IMR-90 (cell line): ENCODE results near the gene TRIM4. TPM values are rescaled to one million over a fixed set of nuclear protein-coding genes. Genes with fewer than 3 reads are reported as not detected.

Source experiments
- ATAC-seq: fragments of 200-7000 bp; cut with Tn5 transposase; 2 replicates; pipeline ENCODE4 v1.9.1; 2020; ENCODE audit warnings: low read depth, mild to moderate bottlenecking, moderate library complexity
- Bru-seq: library from RNA; stranded (reverse); fragments of 400-500 nt; gene quantifications from one replicate; lab custom pipeline; 2021; lab: Mats Ljungman, UMichigan
- BruChase-seq, 2 experiments: library from RNA; stranded (reverse); fragments of 400-500 nt; gene quantifications; one replicate each; lab custom pipeline; 2021; lab: Mats Ljungman, UMichigan
- BruUV-seq: library from RNA; stranded (reverse); fragments of 400-500 nt; replicated peaks from 2 replicates; lab custom pipeline; 2021; lab: Mats Ljungman, UMichigan
- CTCF ChIA-PET: fragments of 300-600 bp; formaldehyde crosslinking; extraction: SDS; loops from one replicate; lab custom pipeline; 2021; ENCODE audit warnings: antibody characterized with exemption; lab: Yijun Ruan, JAX
- POLR2A ChIA-PET: fragments of 300-600 bp; sonication (Branson Sonifier 250); formaldehyde crosslinking; loops from one replicate; lab custom pipeline; 2022; ENCODE audit warnings: antibody characterized with exemption; ENCODE audit not compliant: unreplicated experiment; lab: Charles Lee
- DNase-seq: peaks from one replicate; pipeline ENCODE4 v3.0.0; 2013
- H2AFZ ChIP-seq: replicated peaks from 2 replicates; pipeline ENCODE3; 2013; ENCODE audit warnings: low read length, mild to moderate bottlenecking; ENCODE audit not compliant: poor library complexity
- H2AK5ac ChIP-seq: 2 replicates; pipeline ENCODE4 v1.6.1; 2013; ENCODE audit warnings: low read depth, low read length, inconsistent platforms
- H2AK9ac ChIP-seq: replicated peaks from 2 replicates; pipeline ENCODE3; 2013; ENCODE audit warnings: mild to moderate bottlenecking, low read depth, low read length, moderate library complexity; ENCODE audit not compliant: poor library complexity
- H2BK120ac ChIP-seq: 2 replicates; pipeline ENCODE4 v1.6.1; 2013; ENCODE audit warnings: low read depth, low read length, inconsistent platforms
- H2BK15ac ChIP-seq: 3 replicates; pipeline ENCODE4 v1.6.1; 2013; ENCODE audit warnings: low read depth, low read length, inconsistent platforms
- H2BK20ac ChIP-seq: 2 replicates; pipeline ENCODE4 v1.6.1; 2013; ENCODE audit warnings: low read depth, mild to moderate bottlenecking, inconsistent platforms, low read length, moderate library complexity
- H2BK5ac ChIP-seq: 2 replicates; pipeline ENCODE4 v1.6.1; 2013; ENCODE audit warnings: mild to moderate bottlenecking, low read depth, low read length, inconsistent platforms; ENCODE audit not compliant: poor library complexity, severe bottlenecking
- H3K14ac ChIP-seq: replicated peaks from 2 replicates; pipeline ENCODE4 v1.6.1; 2013; ENCODE audit warnings: low read depth, low read length, inconsistent platforms
- H3K18ac ChIP-seq: 2 replicates; pipeline ENCODE4 v1.6.1; 2013; ENCODE audit warnings: low read depth, low read length, control low read depth
- H3K23ac ChIP-seq: 2 replicates; pipeline ENCODE4 v1.6.1; 2013; ENCODE audit warnings: low read depth, low read length, inconsistent platforms
- H3K27ac ChIP-seq: 2 replicates; pipeline ENCODE4 v1.5.1; 2013; ENCODE audit warnings: mild to moderate bottlenecking, control low read depth, low read length; ENCODE audit not compliant: insufficient read depth
- H3K27me3 ChIP-seq: 2 replicates; pipeline ENCODE4 v1.6.1; 2013; ENCODE audit warnings: low read length; ENCODE audit not compliant: control insufficient read depth, insufficient read depth
- H3K36me3 ChIP-seq: 2 replicates; pipeline ENCODE4 v1.6.1; 2013; ENCODE audit warnings: low read length, mixed read lengths; ENCODE audit not compliant: control insufficient read depth, insufficient read depth
- H3K4ac ChIP-seq: 2 replicates; pipeline ENCODE4 v1.6.1; 2013; ENCODE audit warnings: low read depth, low read length, inconsistent platforms
- H3K4me1 ChIP-seq: 2 replicates; pipeline ENCODE4 v1.6.1; 2013; ENCODE audit warnings: low read length, mixed read lengths; ENCODE audit not compliant: control insufficient read depth, insufficient read depth
- H3K4me2 ChIP-seq: 2 replicates; pipeline ENCODE4 v1.6.1; 2013; ENCODE audit warnings: low read depth, mild to moderate bottlenecking, control low read depth, low read length, moderate library complexity
- H3K4me3 ChIP-seq: 2 replicates; pipeline ENCODE4 v1.5.1; 2013; ENCODE audit warnings: low read depth, mild to moderate bottlenecking, control low read depth, low read length, moderate library complexity; ENCODE audit not compliant: insufficient read depth
- H3K56ac ChIP-seq: 2 replicates; pipeline ENCODE4 v1.6.1; 2013; ENCODE audit warnings: low read length, inconsistent platforms; ENCODE audit not compliant: insufficient read depth; ENCODE audit errors: extremely low read depth
- H3K79me1 ChIP-seq, 2 experiments: 2 replicates each; pipeline ENCODE4 v1.6.1; 2013; ENCODE audit warnings: low read length in 2 of 2, inconsistent platforms in 1 of 2, low read depth in 1 of 2
- H3K9ac ChIP-seq: 2 replicates; pipeline ENCODE4 v1.6.1; 2013; ENCODE audit warnings: low read depth, low read length, control low read depth
- H3K9me1 ChIP-seq: 2 replicates; pipeline ENCODE4 v1.6.1; 2013; ENCODE audit warnings: low read length, inconsistent platforms; ENCODE audit not compliant: insufficient read depth
- H3K9me3 ChIP-seq: 2 replicates; pipeline ENCODE4 v1.6.1; 2013; ENCODE audit warnings: low read length; ENCODE audit not compliant: control insufficient read depth, insufficient read depth
- H4K20me1 ChIP-seq: 2 replicates; pipeline ENCODE4 v1.6.1; 2013; ENCODE audit warnings: low read length, inconsistent platforms; ENCODE audit not compliant: insufficient read depth
- H4K5ac ChIP-seq: 2 replicates; pipeline ENCODE4 v1.6.1; 2013; ENCODE audit warnings: mild to moderate bottlenecking, low read depth, low read length, control low read depth
- H4K8ac ChIP-seq, 2 experiments: 2 replicates each; pipeline ENCODE4 v1.6.1; 2013; ENCODE audit warnings: low read depth in 2 of 2, low read length in 2 of 2, control low read depth in 1 of 2, inconsistent platforms in 1 of 2
- H4K91ac ChIP-seq: 2 replicates; pipeline ENCODE4 v1.6.1; 2013; ENCODE audit warnings: low read depth, low read length, inconsistent platforms; ENCODE audit not compliant: insufficient read depth
- CEBPB ChIP-seq: IDR thresholded peaks from 2 replicates; pipeline ENCODE4 v1.6.1; 2012; ENCODE audit warnings: low read depth, low read length, improper control_type of control experiment
- FOS ChIP-seq: fragments of 150-350 bp; IDR thresholded peaks from 2 replicates; pipeline ENCODE4 v1.6.1; 2016; ENCODE audit warnings: low read depth, low read length
- MAZ ChIP-seq: IDR thresholded peaks from 2 replicates; pipeline ENCODE4 v1.6.1; 2012; ENCODE audit warnings: low read depth, mild to moderate bottlenecking, low read length, improper control_type of control experiment, moderate library complexity, borderline replicate concordance
- MXI1 ChIP-seq: IDR thresholded peaks from 2 replicates; pipeline ENCODE4 v1.6.1; 2012; ENCODE audit warnings: low read depth, mild to moderate bottlenecking, low read length, moderate library complexity, borderline replicate concordance
- POLR2A ChIP-seq: IDR thresholded peaks from 2 replicates; pipeline ENCODE4 v1.6.1; 2012; ENCODE audit warnings: mild to moderate bottlenecking, low read depth, low read length
- RCOR1 ChIP-seq: IDR thresholded peaks from 2 replicates; pipeline ENCODE4 v1.6.1; 2012; ENCODE audit warnings: mild to moderate bottlenecking, low read length, improper control_type of control experiment; ENCODE audit not compliant: insufficient replicate concordance
- SMC3 ChIP-seq: fragments of 150-350 bp; IDR thresholded peaks from 2 replicates; pipeline ENCODE4 v1.6.1; 2016; ENCODE audit warnings: low read depth, mild to moderate bottlenecking, antibody characterized with exemption, low read length, moderate library complexity
- WGBS, 2 experiments: methylation state at CpG; one replicate each; pipeline versions ENCODE4 v1.1.5 to v1.1.7; 2013; ENCODE audit warnings: missing lambda C conversion rate in 2 of 2; ENCODE audit not compliant: insufficient read length in 1 of 2; ENCODE audit errors: extremely low coverage in 2 of 2; 5-methylcytosine and 5-hydroxymethylcytosine counted together
- dilution Hi-C: fragments of 300-500 bp; cut with HindIII; formaldehyde crosslinking; loops from one replicate; pipeline ENCODE4 v1.14.3; 2018; ENCODE audit warnings: low sequenced_read_pairs; ENCODE audit not compliant: unreplicated experiment
- in situ Hi-C: fragments of 300-500 bp; cut with MboI; formaldehyde crosslinking; loops from 3 replicates; pipeline ENCODE4 v1.14.3; 2019; ENCODE audit warnings: low sequenced_read_pairs, inconsistent platforms, mixed read lengths
- intact Hi-C: fragments of 100-400 bp; cut with micrococcal nuclease; formaldehyde crosslinking; loops from 2 replicates; pipeline ENCODE4 v1.10.0; 2022
- long read RNA-seq: library from polyadenylated mRNA; unstranded; transcript quantifications from one replicate; pipeline ENCODE4 v2.0.0, GENCODE V29; 2021; ENCODE audit not compliant: unreplicated experiment
- polyA plus RNA-seq, 3 experiments: library from polyadenylated mRNA; depleted of rRNA; stranded (reverse); fragments of >200 nt; gene quantifications; 2 replicates each; pipeline ENCODE4 v1.2.3, GENCODE V29; 2012; ENCODE audit warnings: low replicate concordance in 1 of 3
- total RNA-seq: library from RNA; depleted of rRNA; stranded (reverse); fragments of >200 nt; gene quantifications from 2 replicates; pipeline ENCODE4 v1.2.3, GENCODE V29; 2012; rRNA removed
- TF ChIP-seq, protein P1 (sequence below): conservative IDR thresholded peaks from 2 replicates; pipeline ENCODE4 v1.5.1; 2012; ENCODE audit warnings: mild to moderate bottlenecking, low read depth, low read length, improper control_type of control experiment
- TF ChIP-seq, protein P2 (sequence below): fragments of 150-350 bp; IDR thresholded peaks from 2 replicates; pipeline ENCODE4 v1.6.1; 2016; ENCODE audit warnings: low read depth, mild to moderate bottlenecking, low read length, moderate library complexity, borderline replicate concordance

The TRIM4 gene, protein sequence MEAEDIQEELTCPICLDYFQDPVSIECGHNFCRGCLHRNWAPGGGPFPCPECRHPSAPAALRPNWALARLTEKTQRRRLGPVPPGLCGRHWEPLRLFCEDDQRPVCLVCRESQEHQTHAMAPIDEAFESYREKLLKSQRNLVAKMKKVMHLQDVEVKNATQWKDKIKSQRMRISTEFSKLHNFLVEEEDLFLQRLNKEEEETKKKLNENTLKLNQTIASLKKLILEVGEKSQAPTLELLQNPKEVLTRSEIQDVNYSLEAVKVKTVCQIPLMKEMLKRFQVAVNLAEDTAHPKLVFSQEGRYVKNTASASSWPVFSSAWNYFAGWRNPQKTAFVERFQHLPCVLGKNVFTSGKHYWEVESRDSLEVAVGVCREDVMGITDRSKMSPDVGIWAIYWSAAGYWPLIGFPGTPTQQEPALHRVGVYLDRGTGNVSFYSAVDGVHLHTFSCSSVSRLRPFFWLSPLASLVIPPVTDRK
- total RNA-seq (10.6 and 15.3 TPM in 2 replicates), polyA plus RNA-seq (2012; rRNA removed) (11.5 and 13.4 TPM in 2 replicates), Bru-seq, nascent RNA (percentile 89 among the genes with signal in this experiment), BruChase-seq, experiment 1, labeled RNA remaining after a 6-hour chase (percentile 88 among the genes with signal in this experiment), BruChase-seq, experiment 2, labeled RNA remaining after a 2-hour chase (percentile 89 among the genes with signal in this experiment)
- 5.4 and 6.7 TPM in 2 replicates for polyA plus RNA-seq (2012; cell fraction: cytosol; rRNA removed)
- 5.9 and 12.6 TPM in 2 replicates for polyA plus RNA-seq (2012; cell fraction: nucleus; rRNA removed; ENCODE audit: low replicate concordance)
- long read RNA-seq, transcript TRIM4-201 (6 exons, 3,374 nt) = major isoform, 52 of 64 reads
- long read RNA-seq, partial matches to known transcripts = 2 of 64 reads
- long read RNA-seq, other reads (novel, unspliced or antisense) = 10 of 64 reads

DNA sequence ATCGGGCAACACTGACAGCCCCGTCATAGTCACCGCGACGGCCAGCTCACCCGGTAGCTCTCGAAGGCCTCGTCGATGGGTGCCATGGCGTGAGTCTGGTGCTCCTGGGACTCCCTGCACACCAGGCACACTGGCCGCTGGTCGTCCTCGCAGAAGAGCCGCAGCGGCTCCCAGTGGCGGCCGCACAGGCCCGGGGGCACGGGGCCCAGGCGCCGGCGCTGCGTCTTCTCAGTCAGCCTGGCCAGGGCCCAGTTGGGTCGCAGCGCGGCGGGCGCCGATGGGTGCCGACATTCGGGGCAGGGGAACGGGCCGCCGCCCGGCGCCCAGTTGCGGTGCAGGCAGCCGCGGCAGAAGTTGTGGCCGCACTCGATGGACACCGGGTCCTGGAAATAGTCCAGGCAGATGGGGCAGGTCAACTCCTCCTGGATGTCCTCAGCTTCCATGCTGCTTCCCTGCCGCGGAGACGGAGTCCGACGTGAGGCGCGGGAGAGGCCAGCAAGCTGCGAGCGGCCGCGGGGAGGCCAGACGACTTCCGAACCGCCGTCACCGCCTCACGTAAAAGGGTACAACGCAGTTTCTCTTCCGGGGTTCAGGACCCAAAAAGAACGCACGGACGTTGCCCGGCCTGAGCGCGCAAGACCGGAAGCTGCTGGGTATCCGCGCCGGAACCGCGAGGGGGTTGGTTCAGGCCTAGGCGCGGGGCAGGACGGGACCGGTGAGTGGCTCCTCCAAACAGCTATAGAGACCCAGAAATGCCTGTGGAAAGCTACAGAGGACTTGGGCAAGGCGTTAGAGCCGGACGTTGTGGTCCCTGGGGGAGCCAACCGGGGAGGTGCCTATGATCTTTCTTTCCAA is at the start of gene TRIM4:
TRIM4 (minus strand) TSS at position 572 of the 855 bp plus-strand sequence; CDS start at position 443, 129 bp downstream.
- peak within 1 kb of the TSS; percentile 99 for H3K9ac ChIP-seq
- peak within 1 kb of the TSS; percentile 98 for H3K14ac ChIP-seq
- dilution Hi-C loops = no loop called here
- intact Hi-C loops = loop anchor here (5.0 kb wide), 1 partner anchor 362 kb away; the partner anchor contains the start of gene ZNF655
- H2AK5ac ChIP-seq = peak within 1 kb of the TSS; percentile 78
- TSS peak; percentile 88 for BruUV-seq
- DNase-seq (peak; percentile 91), ATAC-seq (peak; percentile 98)
- H2AK9ac ChIP-seq = peak within 1 kb of the TSS; percentile 74
- H3K36me3 ChIP-seq = peaks cover 14% of the 10 kb centered on the region
- peak within 1 kb of the TSS; percentile 86 for H3K56ac ChIP-seq
- peak within 1 kb of the TSS; percentile 89 for H3K4me2 ChIP-seq
- peak within 1 kb of the TSS; percentile 95 for H3K27ac ChIP-seq
- in situ Hi-C loops = loop anchor here (10.0 kb wide), 1 partner anchor 136 kb away; no protein-coding TSS in a partner anchor
- H4K8ac ChIP-seq = peak within 1 kb of the TSS; percentile 97 to 99
- peaks cover 4% of the 10 kb centered on the region; the same call in 1 of the 2 replicates for H3K9me1 ChIP-seq
- no peaks in the 10 kb centered on the region for H3K27me3 ChIP-seq
- peak within 1 kb of the TSS; percentile 96 for H2AFZ ChIP-seq
- H2BK120ac ChIP-seq = peak within 1 kb of the TSS; percentile 26
- H4K91ac ChIP-seq = peak within 1 kb of the TSS; percentile 83
- H4K20me1 ChIP-seq = peaks cover 30% of the 10 kb centered on the region
- CTCF ChIA-PET = interaction anchor here (1.4 kb wide), 1 partner anchor 10 kb away, joined by 3 read pairs; no protein-coding TSS in a partner anchor
- POLR2A ChIA-PET = interaction anchor here (0.6 kb wide), 1 partner anchor 67 kb away, joined by 8 read pairs; no protein-coding TSS in a partner anchor
- TF ChIP-seq RCOR1 (peak; percentile 29), FOS (no peak), CEBPB (no peak), MAZ (peak; percentile 45; the same call in 1 of the 2 replicates), MXI1 (peak; percentile 42; the same call in 1 of the 2 replicates), POLR2A (peak; percentile 84), SMC3 (no peak)
- TF ChIP-seq, protein P1, sequence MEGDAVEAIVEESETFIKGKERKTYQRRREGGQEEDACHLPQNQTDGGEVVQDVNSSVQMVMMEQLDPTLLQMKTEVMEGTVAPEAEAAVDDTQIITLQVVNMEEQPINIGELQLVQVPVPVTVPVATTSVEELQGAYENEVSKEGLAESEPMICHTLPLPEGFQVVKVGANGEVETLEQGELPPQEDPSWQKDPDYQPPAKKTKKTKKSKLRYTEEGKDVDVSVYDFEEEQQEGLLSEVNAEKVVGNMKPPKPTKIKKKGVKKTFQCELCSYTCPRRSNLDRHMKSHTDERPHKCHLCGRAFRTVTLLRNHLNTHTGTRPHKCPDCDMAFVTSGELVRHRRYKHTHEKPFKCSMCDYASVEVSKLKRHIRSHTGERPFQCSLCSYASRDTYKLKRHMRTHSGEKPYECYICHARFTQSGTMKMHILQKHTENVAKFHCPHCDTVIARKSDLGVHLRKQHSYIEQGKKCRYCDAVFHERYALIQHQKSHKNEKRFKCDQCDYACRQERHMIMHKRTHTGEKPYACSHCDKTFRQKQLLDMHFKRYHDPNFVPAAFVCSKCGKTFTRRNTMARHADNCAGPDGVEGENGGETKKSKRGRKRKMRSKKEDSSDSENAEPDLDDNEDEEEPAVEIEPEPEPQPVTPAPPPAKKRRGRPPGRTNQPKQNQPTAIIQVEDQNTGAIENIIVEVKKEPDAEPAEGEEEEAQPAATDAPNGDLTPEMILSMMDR = peak; percentile 29; the same call in 1 of the 2 replicates
- TF ChIP-seq, protein P2, sequence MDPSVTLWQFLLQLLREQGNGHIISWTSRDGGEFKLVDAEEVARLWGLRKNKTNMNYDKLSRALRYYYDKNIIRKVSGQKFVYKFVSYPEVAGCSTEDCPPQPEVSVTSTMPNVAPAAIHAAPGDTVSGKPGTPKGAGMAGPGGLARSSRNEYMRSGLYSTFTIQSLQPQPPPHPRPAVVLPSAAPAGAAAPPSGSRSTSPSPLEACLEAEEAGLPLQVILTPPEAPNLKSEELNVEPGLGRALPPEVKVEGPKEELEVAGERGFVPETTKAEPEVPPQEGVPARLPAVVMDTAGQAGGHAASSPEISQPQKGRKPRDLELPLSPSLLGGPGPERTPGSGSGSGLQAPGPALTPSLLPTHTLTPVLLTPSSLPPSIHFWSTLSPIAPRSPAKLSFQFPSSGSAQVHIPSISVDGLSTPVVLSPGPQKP = no peak
- H2BK5ac ChIP-seq = peak within 1 kb of the TSS; percentile 84
- H3K18ac ChIP-seq = peak within 1 kb of the TSS; percentile 77
- peaks cover 6% of the 10 kb centered on the region for H3K4me1 ChIP-seq
- no peaks in the 10 kb centered on the region for H3K9me3 ChIP-seq
- H3K4ac ChIP-seq = peak within 1 kb of the TSS; percentile 97
- H4K5ac ChIP-seq = peak within 1 kb of the TSS; percentile 99
- H2BK15ac ChIP-seq = no peak within 1 kb of the TSS
- 1% methylated on average over 34 of the region's 81 CpGs; no CpG with 5 or more reads in 1 of the 2 experiments for WGBS, 2 experiments
- H3K23ac ChIP-seq = peak within 1 kb of the TSS; percentile 98
- H3K4me3 ChIP-seq = peak within 1 kb of the TSS; percentile 98
- H2BK20ac ChIP-seq = no peak within 1 kb of the TSS
- peaks cover 3 to 55% of the 10 kb centered on the region in 2 experiments for H3K79me1 ChIP-seq
